Rectal smooth muscle tissue (tissue), 1 donor: Measurements from ENCODE around the gene DGKD.
A peak's percentile ranks its signal among the peaks of the same experiment; 100 is the strongest.

Source experiments
- H3K27ac ChIP-seq: one replicate; pipeline ENCODE4 v1.7.0; 2013; ENCODE audit warnings: low read depth, low read length, inconsistent platforms
- H3K27me3 ChIP-seq: one replicate; pipeline ENCODE4 v1.7.0; 2013; ENCODE audit warnings: low read length; ENCODE audit not compliant: control insufficient read depth, insufficient read depth
- H3K36me3 ChIP-seq: one replicate; pipeline ENCODE4 v1.7.0; 2013; ENCODE audit warnings: low read length; ENCODE audit not compliant: control insufficient read depth, insufficient read depth
- H3K4me1 ChIP-seq: one replicate; pipeline ENCODE4 v1.7.0; 2013; ENCODE audit warnings: low read length; ENCODE audit not compliant: control insufficient read depth, insufficient read depth
- H3K4me3 ChIP-seq: one replicate; pipeline ENCODE4 v1.7.0; 2013; ENCODE audit warnings: low read length
- H3K9ac ChIP-seq: one replicate; pipeline ENCODE4 v1.7.0; 2013; ENCODE audit warnings: low read length

DGKD gene

GRCh38 chr2:233343171-233343705 is 11.1 kb upstream of the DGKD start:
- Histone ChIP-seq H3K4me3 (no peak overlapping the region), H3K27ac (no peak overlapping the region), H3K27me3 (no peaks in the 10 kb centered on the region), H3K36me3 (no peaks in the 10 kb centered on the region), H3K9ac (no peak overlapping the region), H3K4me1 (no peaks in the 10 kb centered on the region)

GRCh38 chr2:233346376-233346775 is 7.9 kb upstream of the DGKD start:
- H3K4me3 ChIP-seq: no peak overlapping the region
- H3K9ac ChIP-seq: no peak overlapping the region
- H3K4me1 ChIP-seq: no peaks in the 10 kb centered on the region
- H3K27ac ChIP-seq: no peak overlapping the region
- H3K36me3 ChIP-seq: no peaks in the 10 kb centered on the region
- H3K27me3 ChIP-seq: no peaks in the 10 kb centered on the region

GRCh38 chr2:233346930-233347329 is 7.4 kb upstream of the DGKD start:
- H3K36me3 ChIP-seq: no peaks in the 10 kb centered on the region
- no peak overlapping the region for H3K9ac ChIP-seq
- no peaks in the 10 kb centered on the region for H3K27me3 ChIP-seq
- H3K4me1 ChIP-seq: no peaks in the 10 kb centered on the region
- no peak overlapping the region for H3K4me3 ChIP-seq
- no peak overlapping the region for H3K27ac ChIP-seq

- Histone ChIP-seq H3K9ac (no peak overlapping the region), H3K27me3 (no peaks in the 10 kb centered on the region), H3K27ac (no peak overlapping the region), H3K4me1 (no peaks in the 10 kb centered on the region), H3K36me3 (no peaks in the 10 kb centered on the region), H3K4me3 (no peak overlapping the region)
Measured at GRCh38 chr2:233349005-233349998, 5.0 kb upstream of the DGKD start.

GRCh38 chr2:233350708-233351107 is 3.6 kb upstream of the DGKD start:
- Histone ChIP-seq H3K27ac (no peak overlapping the region), H3K9ac (no peak overlapping the region), H3K4me1 (no peaks in the 10 kb centered on the region)

GRCh38 chr2:233351423-233351822 is 2.9 kb upstream of the DGKD start:
- Histone ChIP-seq H3K27ac (no peak overlapping the region), H3K36me3 (no peaks in the 10 kb centered on the region), H3K4me1 (no peaks in the 10 kb centered on the region), H3K9ac (no peak overlapping the region), H3K4me3 (no peak overlapping the region), H3K27me3 (no peaks in the 10 kb centered on the region)

More at GRCh38 chr2:233350708-233351107, 3.6 kb upstream of the DGKD start:
- H3K4me3 ChIP-seq: no peak overlapping the region
- H3K36me3 ChIP-seq: no peaks in the 10 kb centered on the region
- H3K27me3 ChIP-seq: no peaks in the 10 kb centered on the region

GRCh38 chr2:233352141-233352842 is 2.0 kb upstream of the DGKD start:
- H3K4me1 ChIP-seq: no peaks in the 10 kb centered on the region
- no peak overlapping the region for H3K27ac ChIP-seq
- no peak overlapping the region for H3K9ac ChIP-seq
- no peaks in the 10 kb centered on the region for H3K27me3 ChIP-seq
- H3K36me3 ChIP-seq: no peaks in the 10 kb centered on the region
- no peak overlapping the region for H3K4me3 ChIP-seq

GRCh38 chr2:233353101-233353768 is 1.1 kb upstream of the DGKD start:
- Histone ChIP-seq H3K4me1 (no peaks in the 10 kb centered on the region), H3K36me3 (no peaks in the 10 kb centered on the region), H3K4me3 (peak overlapping the region; percentile 50), H3K27me3 (no peaks in the 10 kb centered on the region), H3K27ac (no peak overlapping the region), H3K9ac (no peak overlapping the region)

GRCh38 chr2:233354500-233354924 is 218 bp downstream of the DGKD start:
- Histone ChIP-seq H3K27me3 (no peaks in the 10 kb centered on the region), H3K9ac (no peak overlapping the region), H3K4me3 (peak overlapping the region; percentile 82), H3K27ac (no peak overlapping the region), H3K36me3 (no peaks in the 10 kb centered on the region), H3K4me1 (peaks cover 5% of the 10 kb centered on the region)

- Histone ChIP-seq H3K4me3 (peak overlapping the region; percentile 82), H3K4me1 (peaks cover 5% of the 10 kb centered on the region), H3K27me3 (no peaks in the 10 kb centered on the region), H3K9ac (peak overlapping the region; percentile 10), H3K27ac (no peak overlapping the region), H3K36me3 (no peaks in the 10 kb centered on the region)
Measured at GRCh38 chr2:233354971-233355574, 779 bp downstream of the DGKD start.

GRCh38 chr2:233355916-233356315 is 1.6 kb downstream of the DGKD start:
- no peak overlapping the region for H3K27ac ChIP-seq
- no peaks in the 10 kb centered on the region for H3K27me3 ChIP-seq
- peak overlapping the region; percentile 82 for H3K4me3 ChIP-seq
- peaks cover 5% of the 10 kb centered on the region for H3K4me1 ChIP-seq
- H3K9ac ChIP-seq: no peak overlapping the region
- H3K36me3 ChIP-seq: no peaks in the 10 kb centered on the region
